B cell (primary cell): ENCODE data around the gene LMO7.

Experiments used
- EZH2 ChIP-seq: IDR thresholded peaks from 2 replicates; pipeline ENCODE4 v1.6.1; 2012; ENCODE audit warnings: borderline replicate concordance, low read depth, mild to moderate bottlenecking, moderate library complexity, low read length; ENCODE audit not compliant: insufficient read depth, poor library complexity, severe bottlenecking
- TF ChIP-seq, protein P1 (sequence below): fragments of 200-600 bp; IDR thresholded peaks from one replicate; pipeline ENCODE4 v1.8.0; 2022; ENCODE audit warnings: antibody characterized with exemption, mild to moderate bottlenecking

DNA sequence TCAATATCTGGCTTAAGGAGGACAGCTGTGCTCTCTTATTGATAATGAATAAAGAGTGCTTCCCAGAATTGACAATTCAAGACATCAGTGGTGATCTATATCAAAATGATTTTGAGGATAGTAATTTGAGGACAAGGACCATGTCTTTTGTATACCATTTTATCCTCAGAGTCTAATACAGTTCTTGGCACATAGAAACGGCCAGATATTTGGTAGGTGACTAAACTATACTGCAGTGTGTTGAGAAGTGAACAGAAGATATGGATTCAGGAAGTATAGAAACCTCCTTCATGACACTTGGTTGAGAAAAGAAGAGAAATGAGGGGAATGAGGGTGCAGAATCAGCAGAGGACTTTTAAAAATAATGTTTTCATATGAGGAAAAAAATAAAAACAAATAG lies 16.1 kb upstream of the LMO7 start:
- TF ChIP-seq, protein P1, sequence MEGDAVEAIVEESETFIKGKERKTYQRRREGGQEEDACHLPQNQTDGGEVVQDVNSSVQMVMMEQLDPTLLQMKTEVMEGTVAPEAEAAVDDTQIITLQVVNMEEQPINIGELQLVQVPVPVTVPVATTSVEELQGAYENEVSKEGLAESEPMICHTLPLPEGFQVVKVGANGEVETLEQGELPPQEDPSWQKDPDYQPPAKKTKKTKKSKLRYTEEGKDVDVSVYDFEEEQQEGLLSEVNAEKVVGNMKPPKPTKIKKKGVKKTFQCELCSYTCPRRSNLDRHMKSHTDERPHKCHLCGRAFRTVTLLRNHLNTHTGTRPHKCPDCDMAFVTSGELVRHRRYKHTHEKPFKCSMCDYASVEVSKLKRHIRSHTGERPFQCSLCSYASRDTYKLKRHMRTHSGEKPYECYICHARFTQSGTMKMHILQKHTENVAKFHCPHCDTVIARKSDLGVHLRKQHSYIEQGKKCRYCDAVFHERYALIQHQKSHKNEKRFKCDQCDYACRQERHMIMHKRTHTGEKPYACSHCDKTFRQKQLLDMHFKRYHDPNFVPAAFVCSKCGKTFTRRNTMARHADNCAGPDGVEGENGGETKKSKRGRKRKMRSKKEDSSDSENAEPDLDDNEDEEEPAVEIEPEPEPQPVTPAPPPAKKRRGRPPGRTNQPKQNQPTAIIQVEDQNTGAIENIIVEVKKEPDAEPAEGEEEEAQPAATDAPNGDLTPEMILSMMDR: no peak
- TF ChIP-seq EZH2: no peak
